Activated naive CD4-positive, alpha-beta T cell treated with anti-CD3 and anti-CD28 coated beads, Interleukin-2, amount 50 U/mL, for 24 hours (primary cell): Measurements from ENCODE around the gene MN1.

Experiments
- H3K27ac Mint-ChIP-seq: one replicate; pipeline ENCODE4 v1.8.0; 2021; ENCODE audit warnings: mild to moderate bottlenecking, mixed read lengths
- H3K27me3 Mint-ChIP-seq: one replicate; pipeline ENCODE4 v1.8.0; 2021; ENCODE audit warnings: mixed read lengths
- H3K36me3 Mint-ChIP-seq: one replicate; pipeline ENCODE4 v1.8.0; 2021; ENCODE audit warnings: mixed read lengths
- H3K4me1 Mint-ChIP-seq: one replicate; pipeline ENCODE4 v1.8.0; 2021; ENCODE audit warnings: mixed read lengths
- H3K4me3 Mint-ChIP-seq: one replicate; pipeline ENCODE4 v1.8.0; 2021; ENCODE audit warnings: mild to moderate bottlenecking, mixed read lengths
- H3K9me3 Mint-ChIP-seq: one replicate; pipeline ENCODE4 v1.8.0; 2021; ENCODE audit warnings: mixed read lengths

The MN1 gene

GRCh38 chr22:27769012-27769411 lies 32.5 kb downstream of the MN1 start:
- H3K27ac Mint-ChIP-seq: no peak overlapping the region
- peaks cover 1% of the 10 kb centered on the region for H3K27me3 Mint-ChIP-seq
- no peaks in the 10 kb centered on the region for H3K9me3 Mint-ChIP-seq
- no peak overlapping the region for H3K4me3 Mint-ChIP-seq
- no peaks in the 10 kb centered on the region for H3K36me3 Mint-ChIP-seq
- no peaks in the 10 kb centered on the region for H3K4me1 Mint-ChIP-seq

DNA sequence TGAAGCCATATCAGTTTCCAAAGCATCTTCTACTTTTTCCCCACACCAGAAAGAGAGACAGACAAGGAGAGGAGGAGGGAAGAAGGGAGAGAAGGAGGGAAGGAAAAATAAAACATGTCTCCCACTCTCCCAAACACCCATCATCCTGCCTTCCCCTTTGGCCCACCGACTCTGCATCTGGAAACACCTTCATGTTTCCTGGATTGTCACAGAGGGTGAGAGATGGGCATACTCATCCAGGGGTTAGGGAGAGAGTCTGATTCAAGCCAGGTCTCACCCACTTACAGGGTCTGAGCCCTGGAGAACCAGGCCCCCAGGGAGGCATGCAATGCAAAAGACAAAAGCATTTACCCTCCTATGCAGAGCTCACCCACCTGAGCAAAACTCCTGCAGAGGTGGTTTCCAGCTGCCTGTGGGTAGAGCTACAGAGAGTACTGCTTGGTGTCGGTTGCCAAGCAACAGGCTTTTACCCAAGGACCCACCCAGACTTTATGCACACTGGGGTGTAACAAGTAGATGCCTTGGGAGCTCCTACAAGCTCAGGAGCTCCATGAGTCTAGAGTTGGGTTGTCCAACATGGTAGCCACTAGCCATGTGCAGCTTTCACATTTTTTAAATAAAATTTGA lies 33.4 kb downstream of the MN1 start:
- Mint-ChIP-seq H3K27me3 (peaks cover 1% of the 10 kb centered on the region), H3K4me1 (no peaks in the 10 kb centered on the region), H3K27ac (no peak overlapping the region), H3K9me3 (no peaks in the 10 kb centered on the region), H3K4me3 (no peak overlapping the region), H3K36me3 (no peaks in the 10 kb centered on the region)

DNA sequence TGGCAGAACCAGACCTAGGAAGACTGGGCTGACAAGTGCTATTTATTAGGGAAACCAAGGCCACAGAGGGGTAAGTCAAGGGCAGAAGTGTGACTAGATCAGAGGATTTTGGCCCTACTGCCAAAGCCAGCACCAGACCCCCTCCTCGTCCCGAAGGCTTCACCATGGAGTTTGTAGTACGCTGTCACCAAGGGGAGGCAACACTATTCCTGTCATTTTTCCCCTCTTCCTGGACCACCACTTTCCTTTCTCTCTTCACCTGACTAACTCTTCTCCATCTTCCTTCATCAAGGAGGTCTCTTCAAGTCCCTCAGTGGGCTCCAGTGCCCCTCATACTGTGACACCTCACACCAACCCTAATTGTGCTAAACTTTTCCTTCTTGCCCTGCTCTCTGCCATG lies 34.9 kb downstream of the MN1 start:
- H3K27me3 Mint-ChIP-seq: peaks cover 1% of the 10 kb centered on the region
- no peak overlapping the region for H3K4me3 Mint-ChIP-seq
- H3K27ac Mint-ChIP-seq: no peak overlapping the region
- no peaks in the 10 kb centered on the region for H3K9me3 Mint-ChIP-seq
- no peaks in the 10 kb centered on the region for H3K4me1 Mint-ChIP-seq
- no peaks in the 10 kb centered on the region for H3K36me3 Mint-ChIP-seq

DNA sequence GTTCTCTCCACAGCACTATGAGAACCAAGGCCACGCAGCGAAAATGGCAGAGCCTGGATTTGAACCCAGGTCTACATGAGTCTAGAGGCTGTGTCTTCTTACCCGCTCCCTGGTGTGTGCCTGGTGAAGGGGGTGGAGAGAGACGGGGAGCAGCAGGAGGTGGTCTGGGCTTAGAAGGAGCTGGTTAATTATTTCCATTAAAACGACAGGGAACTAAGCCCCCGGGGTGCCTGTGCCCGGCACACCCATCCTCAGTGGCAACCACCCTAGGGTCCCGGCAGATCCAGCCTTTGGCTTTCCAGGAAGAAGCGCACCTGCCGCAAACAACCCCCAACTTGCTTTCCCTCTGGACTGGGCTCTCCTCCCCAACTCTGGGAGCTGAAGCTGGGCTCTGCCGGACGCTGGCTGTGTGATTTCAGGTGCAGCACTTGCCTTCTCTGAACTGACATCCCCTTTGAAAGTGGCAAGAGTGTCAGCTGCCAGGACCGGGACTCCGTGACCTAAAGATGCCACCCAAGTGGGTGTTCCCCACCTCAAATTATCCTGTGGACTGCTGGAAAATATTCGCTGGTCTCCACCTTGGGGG lies 35.8 kb downstream of the MN1 start:
- Mint-ChIP-seq H3K9me3 (no peaks in the 10 kb centered on the region), H3K27ac (no peak overlapping the region)

GRCh38 chr22:27764722-27765236 lies 36.8 kb downstream of the MN1 start:
- Mint-ChIP-seq H3K27ac (no peak overlapping the region), H3K9me3 (no peaks in the 10 kb centered on the region), H3K4me1 (no peaks in the 10 kb centered on the region), H3K36me3 (no peaks in the 10 kb centered on the region), H3K27me3 (peaks cover 1% of the 10 kb centered on the region), H3K4me3 (no peak overlapping the region)

More for the DNA sequence above, 35.8 kb downstream of the MN1 start:
- no peak overlapping the region for H3K4me3 Mint-ChIP-seq
- H3K4me1 Mint-ChIP-seq: no peaks in the 10 kb centered on the region
- H3K27me3 Mint-ChIP-seq: peaks cover 1% of the 10 kb centered on the region
- H3K36me3 Mint-ChIP-seq: no peaks in the 10 kb centered on the region

DNA sequence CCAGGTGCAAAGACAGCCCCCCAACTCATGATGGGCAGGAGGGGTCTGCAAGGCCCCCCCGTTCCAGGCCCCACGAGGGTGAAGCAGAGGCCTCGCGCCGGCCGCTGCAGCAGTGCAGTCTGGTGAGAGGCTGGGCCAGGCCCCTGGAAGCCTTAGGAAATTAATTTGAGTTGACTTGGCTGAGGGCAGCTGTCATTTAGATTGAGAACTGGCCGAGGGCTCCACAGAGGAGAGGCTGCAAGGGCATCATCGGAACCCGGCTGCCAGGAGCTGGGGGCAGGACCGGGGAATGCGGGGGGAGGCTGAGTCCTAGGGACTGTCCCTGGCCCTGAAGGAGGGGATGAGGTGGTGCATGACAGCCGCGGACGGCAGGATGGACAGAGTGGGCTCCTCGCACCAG lies 39.9 kb downstream of the MN1 start:
- peaks cover 1% of the 10 kb centered on the region for H3K27me3 Mint-ChIP-seq
- H3K27ac Mint-ChIP-seq: no peak overlapping the region
- no peak overlapping the region for H3K4me3 Mint-ChIP-seq
- H3K9me3 Mint-ChIP-seq: no peaks in the 10 kb centered on the region
- no peaks in the 10 kb centered on the region for H3K36me3 Mint-ChIP-seq
- no peaks in the 10 kb centered on the region for H3K4me1 Mint-ChIP-seq

DNA sequence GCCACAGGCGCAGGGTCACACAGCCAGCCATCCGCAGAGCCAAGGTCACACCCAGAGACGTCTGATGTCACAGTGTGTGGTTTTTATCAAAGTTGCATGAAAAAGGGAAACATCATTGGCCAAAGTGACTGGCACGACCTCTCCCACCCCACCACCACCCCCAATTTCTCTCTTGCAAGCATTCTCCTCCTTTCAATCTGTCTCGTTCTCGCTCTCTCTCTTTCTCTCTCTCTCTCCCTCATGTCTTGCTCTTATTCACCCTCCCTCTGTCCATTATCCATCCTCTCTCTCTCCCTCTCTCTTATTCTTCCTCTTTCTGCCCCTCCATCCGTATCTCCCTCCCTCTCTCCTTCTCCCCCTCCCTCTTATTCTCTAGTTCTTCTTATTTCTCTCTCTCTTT lies 40.6 kb downstream of the MN1 start:
- no peak overlapping the region for H3K27ac Mint-ChIP-seq
- no peaks in the 10 kb centered on the region for H3K4me1 Mint-ChIP-seq
- H3K36me3 Mint-ChIP-seq: no peaks in the 10 kb centered on the region
- H3K27me3 Mint-ChIP-seq: no peaks in the 10 kb centered on the region
- H3K4me3 Mint-ChIP-seq: no peak overlapping the region
- H3K9me3 Mint-ChIP-seq: no peaks in the 10 kb centered on the region

- H3K9me3 Mint-ChIP-seq: no peaks in the 10 kb centered on the region
- no peak overlapping the region for H3K27ac Mint-ChIP-seq
- no peaks in the 10 kb centered on the region for H3K36me3 Mint-ChIP-seq
- no peaks in the 10 kb centered on the region for H3K4me1 Mint-ChIP-seq
- no peaks in the 10 kb centered on the region for H3K27me3 Mint-ChIP-seq
- H3K4me3 Mint-ChIP-seq: no peak overlapping the region
These were observed 41.1 kb downstream of the MN1 start for GRCh38 chr22:27760474-27760873.

GRCh38 chr22:27757928-27758525 lies 43.5 kb downstream of the MN1 start:
- Mint-ChIP-seq H3K27me3 (no peaks in the 10 kb centered on the region), H3K4me1 (no peaks in the 10 kb centered on the region), H3K4me3 (no peak overlapping the region), H3K9me3 (no peaks in the 10 kb centered on the region), H3K27ac (no peak overlapping the region), H3K36me3 (no peaks in the 10 kb centered on the region)

GRCh38 chr22:27756212-27756660 lies 45.3 kb downstream of the MN1 start:
- no peak overlapping the region for H3K27ac Mint-ChIP-seq
- H3K4me1 Mint-ChIP-seq: no peaks in the 10 kb centered on the region
- H3K9me3 Mint-ChIP-seq: no peaks in the 10 kb centered on the region
- H3K4me3 Mint-ChIP-seq: no peak overlapping the region
- no peaks in the 10 kb centered on the region for H3K36me3 Mint-ChIP-seq
- no peaks in the 10 kb centered on the region for H3K27me3 Mint-ChIP-seq

DNA sequence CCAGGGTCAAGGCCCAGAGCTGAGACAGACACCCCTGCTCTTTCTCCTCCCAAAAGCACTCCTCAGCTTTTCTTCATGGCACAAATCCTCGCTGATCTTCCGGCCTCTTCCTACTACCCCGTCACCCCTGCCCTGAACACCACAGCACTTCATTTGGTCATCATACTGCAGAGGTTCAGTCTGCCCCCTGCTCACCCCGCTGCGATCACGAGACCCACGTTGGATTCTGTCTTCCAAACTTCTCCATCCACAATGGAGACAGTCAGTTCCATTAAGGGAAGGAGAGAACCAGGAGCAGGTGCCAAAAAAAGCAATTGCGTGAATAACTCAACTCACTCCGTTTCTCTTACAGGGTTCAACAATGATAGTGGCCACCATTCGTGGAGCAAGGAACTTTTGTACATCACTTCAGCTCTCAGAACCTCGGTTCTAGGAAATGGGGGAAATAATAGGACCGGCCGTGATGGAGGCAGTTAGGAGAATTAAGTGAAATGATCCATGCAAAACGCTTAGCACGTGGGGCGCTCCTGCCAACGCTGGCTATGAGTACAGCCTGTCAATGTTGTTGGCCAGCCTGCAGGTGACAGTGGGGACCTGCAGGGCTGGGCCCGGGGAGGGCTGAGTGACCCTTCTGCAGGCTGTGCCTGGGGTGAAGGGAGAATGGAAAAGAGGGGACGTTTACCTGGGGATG lies 45.9 kb downstream of the MN1 start:
- Mint-ChIP-seq H3K27ac (no peak overlapping the region), H3K36me3 (no peaks in the 10 kb centered on the region), H3K4me3 (no peak overlapping the region), H3K27me3 (no peaks in the 10 kb centered on the region), H3K9me3 (no peaks in the 10 kb centered on the region), H3K4me1 (no peaks in the 10 kb centered on the region)

- Mint-ChIP-seq H3K27me3 (no peaks in the 10 kb centered on the region), H3K4me1 (no peaks in the 10 kb centered on the region), H3K4me3 (no peak overlapping the region), H3K36me3 (no peaks in the 10 kb centered on the region), H3K27ac (no peak overlapping the region), H3K9me3 (no peaks in the 10 kb centered on the region)
These were observed 46.6 kb downstream of the MN1 start for GRCh38 chr22:27754888-27755480.

DNA sequence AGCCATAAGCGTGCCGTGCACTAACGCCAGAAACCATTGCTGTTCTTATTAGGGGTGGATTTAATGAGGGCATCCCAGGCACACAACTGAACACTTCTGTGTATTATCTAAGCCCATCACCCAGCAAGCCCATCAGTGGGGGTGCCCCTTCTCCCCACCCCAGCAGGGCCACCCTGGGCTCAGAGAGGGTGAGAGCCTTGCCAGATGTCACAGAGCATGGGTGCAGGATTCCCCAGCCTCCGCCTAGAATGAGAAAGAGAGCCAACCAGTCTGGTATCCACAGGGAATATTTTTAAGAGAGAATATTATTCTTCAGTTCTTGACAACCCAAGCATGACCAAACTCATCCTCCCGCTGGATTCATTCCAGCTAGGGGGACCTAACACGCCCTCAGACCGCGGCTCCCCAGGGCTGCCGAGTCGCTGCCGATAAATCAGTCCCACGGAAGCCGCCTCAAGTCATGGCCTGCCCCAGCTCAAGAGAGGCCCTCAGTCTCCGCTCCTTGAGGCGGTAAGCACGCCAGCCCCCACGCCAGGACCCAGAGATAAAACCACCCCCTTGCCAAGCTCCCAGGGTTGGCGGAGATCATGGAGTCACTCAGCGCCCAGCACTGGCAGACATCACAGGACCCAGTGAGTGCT lies 47.2 kb downstream of the MN1 start:
- Mint-ChIP-seq H3K27ac (no peak overlapping the region), H3K4me3 (no peak overlapping the region), H3K9me3 (no peaks in the 10 kb centered on the region), H3K4me1 (no peaks in the 10 kb centered on the region), H3K27me3 (peaks cover 1% of the 10 kb centered on the region), H3K36me3 (no peaks in the 10 kb centered on the region)

GRCh38 chr22:27752771-27753170 lies 48.8 kb downstream of the MN1 start:
- Mint-ChIP-seq H3K27ac (no peak overlapping the region), H3K27me3 (peaks cover 4% of the 10 kb centered on the region), H3K4me1 (no peaks in the 10 kb centered on the region)

GRCh38 chr22:27752141-27752540 lies 49.4 kb downstream of the MN1 start:
- no peaks in the 10 kb centered on the region for H3K9me3 Mint-ChIP-seq
- no peaks in the 10 kb centered on the region for H3K36me3 Mint-ChIP-seq
- no peak overlapping the region for H3K27ac Mint-ChIP-seq
- H3K4me1 Mint-ChIP-seq: no peaks in the 10 kb centered on the region
- H3K4me3 Mint-ChIP-seq: no peak overlapping the region
- peaks cover 5% of the 10 kb centered on the region for H3K27me3 Mint-ChIP-seq

More at GRCh38 chr22:27752771-27753170, 48.8 kb downstream of the MN1 start:
- Mint-ChIP-seq H3K9me3 (no peaks in the 10 kb centered on the region), H3K36me3 (no peaks in the 10 kb centered on the region), H3K4me3 (no peak overlapping the region)
